Fibroblast of villous mesenchyme (primary cell): ENCODE data around the gene MAFF. TPM values are rescaled to one million over a fixed set of nuclear protein-coding genes. Genes with fewer than 3 reads are reported as not detected.

Source experiments
- DNase-seq: peaks from one replicate; pipeline ENCODE4 v3.0.0-alpha.2; 2010; ENCODE audit warnings: low read depth
- H3K4me3 ChIP-seq: 2 replicates; pipeline ENCODE4 v1.5.1; 2011; ENCODE audit warnings: low read depth, mild to moderate bottlenecking, low read length
- total RNA-seq: library from RNA; depleted of rRNA; stranded (reverse); fragments of >200 nt; gene quantifications from 2 replicates; pipeline ENCODE4 v1.2.3, GENCODE V29; 2012
- TF ChIP-seq, protein P1 (sequence below): IDR thresholded peaks from 2 replicates; pipeline ENCODE4 v1.5.1; 2012; ENCODE audit warnings: low read depth, mild to moderate bottlenecking, low read length; ENCODE audit not compliant: insufficient read depth

The MAFF gene
- total RNA-seq, 1 donor, result 19.4 TPM

DNA sequence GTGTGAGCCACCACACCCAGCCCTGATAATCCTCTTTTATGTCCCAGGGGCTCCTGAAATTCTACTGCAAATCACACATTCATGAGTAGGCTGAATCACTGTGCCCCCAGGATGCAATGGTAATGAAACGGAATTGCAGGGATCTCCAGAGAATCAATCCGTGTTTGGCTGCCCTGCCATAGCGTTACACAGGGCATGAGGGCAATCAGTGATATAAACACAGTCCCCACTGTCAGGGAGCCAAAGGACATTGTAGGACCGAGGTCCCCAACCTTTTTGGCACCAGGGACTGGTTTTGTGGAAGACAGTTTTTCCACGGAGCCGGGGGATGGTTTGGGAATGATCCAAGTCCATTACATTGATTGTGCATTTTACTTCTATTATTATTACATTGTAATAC lies 11.2 kb upstream of the MAFF start:
- H3K4me3 ChIP-seq, result no peak overlapping the region
- TF ChIP-seq, protein P1, sequence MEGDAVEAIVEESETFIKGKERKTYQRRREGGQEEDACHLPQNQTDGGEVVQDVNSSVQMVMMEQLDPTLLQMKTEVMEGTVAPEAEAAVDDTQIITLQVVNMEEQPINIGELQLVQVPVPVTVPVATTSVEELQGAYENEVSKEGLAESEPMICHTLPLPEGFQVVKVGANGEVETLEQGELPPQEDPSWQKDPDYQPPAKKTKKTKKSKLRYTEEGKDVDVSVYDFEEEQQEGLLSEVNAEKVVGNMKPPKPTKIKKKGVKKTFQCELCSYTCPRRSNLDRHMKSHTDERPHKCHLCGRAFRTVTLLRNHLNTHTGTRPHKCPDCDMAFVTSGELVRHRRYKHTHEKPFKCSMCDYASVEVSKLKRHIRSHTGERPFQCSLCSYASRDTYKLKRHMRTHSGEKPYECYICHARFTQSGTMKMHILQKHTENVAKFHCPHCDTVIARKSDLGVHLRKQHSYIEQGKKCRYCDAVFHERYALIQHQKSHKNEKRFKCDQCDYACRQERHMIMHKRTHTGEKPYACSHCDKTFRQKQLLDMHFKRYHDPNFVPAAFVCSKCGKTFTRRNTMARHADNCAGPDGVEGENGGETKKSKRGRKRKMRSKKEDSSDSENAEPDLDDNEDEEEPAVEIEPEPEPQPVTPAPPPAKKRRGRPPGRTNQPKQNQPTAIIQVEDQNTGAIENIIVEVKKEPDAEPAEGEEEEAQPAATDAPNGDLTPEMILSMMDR, result no peak

DNA sequence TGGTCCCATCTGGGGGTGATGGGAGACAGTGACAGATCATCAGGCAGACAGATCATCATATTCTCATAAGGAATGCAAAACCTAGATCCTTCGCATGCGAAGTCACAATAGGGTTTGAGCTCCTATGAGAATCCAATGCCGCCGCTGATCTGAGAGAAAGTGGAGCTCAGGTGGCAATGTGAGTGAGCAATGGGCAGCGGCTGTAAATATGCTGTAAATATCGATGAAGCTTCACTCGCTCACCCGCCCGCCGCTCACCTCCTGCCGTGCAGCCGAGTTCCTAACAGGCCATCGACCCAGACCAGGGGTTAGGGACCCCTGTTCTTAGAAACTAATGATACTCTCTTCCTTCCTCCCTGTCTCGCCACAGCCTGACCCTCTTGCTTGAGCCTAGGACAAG lies 10.7 kb upstream of the MAFF start:
- no peak for DNase-seq
- no peak overlapping the region for H3K4me3 ChIP-seq
- TF ChIP-seq, protein P1, result no peak

More for the DNA sequence above, 11.2 kb upstream of the MAFF start:
- no peak for DNase-seq

DNA sequence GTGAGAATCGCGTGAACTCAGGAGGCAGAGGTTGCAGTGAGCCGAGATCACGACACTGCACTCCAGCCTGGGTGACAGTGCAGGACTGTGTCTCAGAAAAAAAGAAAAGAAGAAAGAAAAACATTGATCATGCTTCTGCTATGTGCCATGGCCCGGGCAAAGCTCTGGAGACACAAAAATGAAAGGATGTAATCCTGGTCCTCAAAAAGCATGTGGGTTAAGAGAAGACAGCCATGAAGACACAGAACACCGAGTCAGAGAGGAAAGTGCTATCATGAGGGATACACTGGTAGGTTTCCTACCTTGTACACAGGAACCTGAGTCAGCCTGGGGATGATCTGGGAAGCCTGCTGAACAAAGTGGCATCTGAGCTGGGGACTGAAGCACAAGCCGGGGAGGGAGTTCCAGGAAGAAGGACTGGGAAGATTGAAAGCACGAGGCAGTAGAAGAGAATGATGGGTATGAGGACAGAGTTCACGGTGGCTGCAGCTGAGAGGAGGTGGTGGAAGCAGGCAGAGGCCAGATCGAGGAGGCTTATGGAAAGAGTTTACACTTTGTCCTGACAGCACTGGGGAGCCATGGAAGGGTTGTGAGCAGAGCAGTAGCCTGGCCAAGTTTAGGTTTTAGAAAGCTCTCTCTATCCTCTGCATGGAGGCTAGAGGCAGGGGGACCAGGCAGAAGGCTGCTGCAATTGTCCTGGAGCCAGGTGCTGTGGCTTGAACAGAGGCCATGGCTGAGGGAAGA lies 9.9 kb upstream of the MAFF start:
- DNase-seq, result no peak
- no peak overlapping the region for H3K4me3 ChIP-seq
- TF ChIP-seq, protein P1, result no peak

DNA sequence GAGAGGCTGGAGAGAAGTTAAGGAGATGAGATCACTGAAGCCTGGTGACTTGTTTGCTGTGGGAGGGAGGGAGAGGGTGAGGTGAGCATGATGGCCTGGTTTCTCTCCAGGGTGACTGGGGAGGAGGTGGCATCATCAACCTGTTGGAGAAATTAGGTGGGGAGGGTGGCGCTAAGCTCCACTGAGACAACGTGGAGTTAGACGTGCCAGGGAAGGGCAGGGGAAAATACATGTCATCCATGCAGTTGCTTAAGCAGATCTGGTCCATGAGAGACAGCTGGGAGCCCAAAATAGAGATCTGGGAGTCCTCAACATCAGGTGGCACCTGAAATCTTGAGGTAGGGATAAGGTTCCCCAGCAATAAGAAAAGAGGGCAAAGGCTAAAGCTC lies 9.3 kb upstream of the MAFF start:
- no peak for DNase-seq
- TF ChIP-seq, protein P1, result no peak
- H3K4me3 ChIP-seq, result no peak overlapping the region

DNA sequence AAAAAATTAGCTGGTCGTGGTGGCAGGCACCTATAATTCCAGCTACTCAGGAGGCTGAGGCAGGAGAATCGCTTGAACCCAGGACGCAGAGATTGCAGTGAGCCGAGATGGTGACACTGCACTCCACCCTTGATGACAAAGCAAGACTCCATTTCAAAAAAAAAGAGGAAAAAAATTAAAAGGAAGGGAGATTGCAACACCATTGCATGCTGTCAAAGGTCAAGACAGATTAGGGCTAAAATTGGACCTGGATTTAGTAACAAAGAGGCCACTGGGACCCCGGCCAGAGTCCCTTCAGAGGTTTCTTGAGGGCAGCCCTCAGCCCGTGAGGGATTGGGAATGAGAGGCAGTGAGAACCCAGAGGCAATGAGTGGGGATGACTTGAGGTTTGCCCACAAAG lies 8.2 kb upstream of the MAFF start:
- TF ChIP-seq, protein P1, result no peak
- no peak overlapping the region for H3K4me3 ChIP-seq
- DNase-seq, result peak; percentile 73

DNA sequence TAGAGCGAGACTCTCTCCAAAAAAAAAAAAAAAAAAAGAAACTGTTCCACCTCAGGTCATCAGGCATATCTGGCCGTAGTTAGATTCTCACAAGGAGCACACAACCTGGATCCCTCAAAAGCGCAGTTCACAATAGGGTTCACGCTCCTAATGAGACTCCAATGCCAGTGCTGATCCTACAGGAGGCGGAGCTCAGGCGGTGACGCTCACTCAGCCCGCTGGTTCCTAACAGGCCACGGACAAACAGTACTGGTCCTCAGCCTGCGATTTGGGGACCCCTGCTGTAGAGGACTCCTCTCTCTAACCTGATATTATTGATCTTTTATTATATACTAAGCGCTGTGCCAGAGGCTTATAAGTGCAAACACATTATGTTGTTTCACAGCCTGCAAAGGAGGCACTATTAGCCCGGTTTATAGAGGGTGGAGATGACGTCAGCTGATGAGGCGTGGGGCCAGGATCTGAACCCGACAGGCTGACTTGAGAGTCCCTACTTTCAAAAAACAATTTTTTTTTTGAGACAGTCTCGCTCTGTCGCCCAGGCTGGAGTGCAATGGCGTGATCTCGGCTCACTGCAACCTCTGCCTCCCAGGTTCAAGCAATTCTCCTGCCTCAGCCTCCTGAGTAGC lies 4.9 kb upstream of the MAFF start:
- peak; percentile 58 for DNase-seq
- TF ChIP-seq, protein P1, result no peak
- no peak overlapping the region for H3K4me3 ChIP-seq
